ENCODE data around the gene POLR1A.
"Not testable (repeated sequence)": the region's sequence is repeated elsewhere in the genome, so short reads cannot be mapped to it uniquely, and the experiment has no call there.

DNA sequence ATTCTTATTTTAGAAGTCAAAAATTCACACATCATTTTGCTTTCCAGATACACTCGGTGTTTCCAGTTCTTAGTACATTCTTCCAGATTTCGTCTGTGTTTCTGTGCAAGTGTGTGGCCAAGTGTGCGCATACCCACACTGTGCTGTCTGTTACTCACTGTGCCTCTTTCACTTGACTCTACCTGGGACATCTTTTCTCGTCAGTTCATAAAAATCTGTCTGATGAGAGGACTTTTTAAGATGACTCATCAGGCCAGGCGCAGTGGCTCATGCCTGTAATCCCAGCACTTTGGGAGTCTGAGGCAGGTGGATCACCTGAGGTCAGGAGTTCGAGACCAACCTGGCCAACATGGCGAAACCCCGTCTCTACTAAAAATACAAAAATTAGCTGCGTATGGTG, 113.6 kb downstream of the POLR1A start:
- TF ChIP-seq, protein P1, sequence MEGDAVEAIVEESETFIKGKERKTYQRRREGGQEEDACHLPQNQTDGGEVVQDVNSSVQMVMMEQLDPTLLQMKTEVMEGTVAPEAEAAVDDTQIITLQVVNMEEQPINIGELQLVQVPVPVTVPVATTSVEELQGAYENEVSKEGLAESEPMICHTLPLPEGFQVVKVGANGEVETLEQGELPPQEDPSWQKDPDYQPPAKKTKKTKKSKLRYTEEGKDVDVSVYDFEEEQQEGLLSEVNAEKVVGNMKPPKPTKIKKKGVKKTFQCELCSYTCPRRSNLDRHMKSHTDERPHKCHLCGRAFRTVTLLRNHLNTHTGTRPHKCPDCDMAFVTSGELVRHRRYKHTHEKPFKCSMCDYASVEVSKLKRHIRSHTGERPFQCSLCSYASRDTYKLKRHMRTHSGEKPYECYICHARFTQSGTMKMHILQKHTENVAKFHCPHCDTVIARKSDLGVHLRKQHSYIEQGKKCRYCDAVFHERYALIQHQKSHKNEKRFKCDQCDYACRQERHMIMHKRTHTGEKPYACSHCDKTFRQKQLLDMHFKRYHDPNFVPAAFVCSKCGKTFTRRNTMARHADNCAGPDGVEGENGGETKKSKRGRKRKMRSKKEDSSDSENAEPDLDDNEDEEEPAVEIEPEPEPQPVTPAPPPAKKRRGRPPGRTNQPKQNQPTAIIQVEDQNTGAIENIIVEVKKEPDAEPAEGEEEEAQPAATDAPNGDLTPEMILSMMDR (IDR thresholded peaks at IDR 0.05), result not testable (repeated sequence)
- TF ChIP-seq EZH2, EZH2phosphoT487 (IDR thresholded peaks at IDR 0.05): not testable (repeated sequence)
